ENCODE data around the gene OR13G1. TPM values are rescaled to one million over a fixed set of nuclear protein-coding genes. Genes with fewer than 3 reads are reported as not detected.

Gene OR13G1
- total RNA-seq, 1 donor from 2014 or later = not detected

Other genes starting within 250 kb of the OR13G1 start
- not detected in 2 replicates for gene OR2B11, start 221.6 kb downstream of the OR13G1 start, total RNA-seq
- not detected in 2 replicates for gene OR2C3, start 143.3 kb downstream of the OR13G1 start, total RNA-seq
- not detected in 2 replicates for gene GCSAML, start 130.6 kb downstream of the OR13G1 start, total RNA-seq
- not detected in 2 replicates for gene OR2G2, start 91.4 kb downstream of the OR13G1 start, total RNA-seq
- not detected in 2 replicates for gene OR2G3, start 74.2 kb downstream of the OR13G1 start, total RNA-seq
- gene OR6F1, start 36.9 kb upstream of the OR13G1 start, total RNA-seq = not detected in 2 replicates
- not detected in 2 replicates for gene OR14K1, start 58.9 kb upstream of the OR13G1 start, total RNA-seq
- gene OR14A2, start 68.4 kb upstream of the OR13G1 start, total RNA-seq = not detected in 2 replicates
- gene OR1C1, start 80.8 kb upstream of the OR13G1 start, total RNA-seq = not detected in 2 replicates
- not detected in 2 replicates for gene OR14A16, start 144.4 kb upstream of the OR13G1 start, total RNA-seq
- gene OR11L1, start 162.2 kb upstream of the OR13G1 start, total RNA-seq = not detected in 2 replicates
- under 0.01 and 0.25 TPM in 2 replicates for gene TRIM58, start 177.4 kb upstream of the OR13G1 start, total RNA-seq
- not detected in 2 replicates for gene OR2W3, start 215.8 kb upstream of the OR13G1 start, total RNA-seq
- gene OR2T8, start 240.5 kb upstream of the OR13G1 start, total RNA-seq = not detected in 2 replicates
- not detected in 2 replicates for gene OR2AJ1, start 245.2 kb upstream of the OR13G1 start, total RNA-seq